Measurements from ENCODE around the gene METTL8.

Gene METTL8

DNA sequence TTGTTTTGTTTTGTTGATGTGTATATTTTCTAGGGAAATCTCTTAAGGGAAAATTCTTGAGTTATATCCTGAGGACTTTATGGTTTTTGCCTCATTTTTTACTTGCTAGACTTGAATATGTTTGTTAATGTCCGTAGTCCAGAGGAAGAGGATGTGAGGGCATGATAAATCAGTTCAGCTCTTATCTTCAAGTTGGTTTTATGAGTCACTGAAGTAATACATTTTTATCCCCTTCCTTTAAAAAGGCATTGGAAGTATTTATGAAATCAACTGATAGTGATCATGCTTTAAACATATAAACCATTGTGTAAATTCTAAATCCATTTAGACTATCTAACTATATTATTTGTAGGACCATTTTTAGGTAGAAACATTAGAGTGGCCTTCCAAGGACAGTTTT lies 44.6 kb upstream of the METTL8 start:
- no peak overlapping the region for H3K27ac ChIP-seq
- no peaks in the 10 kb centered on the region for H3K9me3 ChIP-seq
- H3K36me3 ChIP-seq: peaks cover 18% of the 10 kb centered on the region
- H3K27me3 ChIP-seq: no peaks in the 10 kb centered on the region
- peaks cover 15 to 19% of the 10 kb centered on the region in 2 experiments for H3K4me1 ChIP-seq (ENCODE audit: control insufficient read depth in 1 of 2, insufficient read depth in 1 of 2, low read depth in 1 of 2, low read length in 1 of 2)
- H3K4me3 ChIP-seq (ENCODE audit: low read depth in 1 of 2, low read length in 1 of 2): no peak overlapping the region
- TF ChIP-seq, protein P1, sequence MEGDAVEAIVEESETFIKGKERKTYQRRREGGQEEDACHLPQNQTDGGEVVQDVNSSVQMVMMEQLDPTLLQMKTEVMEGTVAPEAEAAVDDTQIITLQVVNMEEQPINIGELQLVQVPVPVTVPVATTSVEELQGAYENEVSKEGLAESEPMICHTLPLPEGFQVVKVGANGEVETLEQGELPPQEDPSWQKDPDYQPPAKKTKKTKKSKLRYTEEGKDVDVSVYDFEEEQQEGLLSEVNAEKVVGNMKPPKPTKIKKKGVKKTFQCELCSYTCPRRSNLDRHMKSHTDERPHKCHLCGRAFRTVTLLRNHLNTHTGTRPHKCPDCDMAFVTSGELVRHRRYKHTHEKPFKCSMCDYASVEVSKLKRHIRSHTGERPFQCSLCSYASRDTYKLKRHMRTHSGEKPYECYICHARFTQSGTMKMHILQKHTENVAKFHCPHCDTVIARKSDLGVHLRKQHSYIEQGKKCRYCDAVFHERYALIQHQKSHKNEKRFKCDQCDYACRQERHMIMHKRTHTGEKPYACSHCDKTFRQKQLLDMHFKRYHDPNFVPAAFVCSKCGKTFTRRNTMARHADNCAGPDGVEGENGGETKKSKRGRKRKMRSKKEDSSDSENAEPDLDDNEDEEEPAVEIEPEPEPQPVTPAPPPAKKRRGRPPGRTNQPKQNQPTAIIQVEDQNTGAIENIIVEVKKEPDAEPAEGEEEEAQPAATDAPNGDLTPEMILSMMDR (IDR thresholded peaks at IDR 0.05): no peak

DNA sequence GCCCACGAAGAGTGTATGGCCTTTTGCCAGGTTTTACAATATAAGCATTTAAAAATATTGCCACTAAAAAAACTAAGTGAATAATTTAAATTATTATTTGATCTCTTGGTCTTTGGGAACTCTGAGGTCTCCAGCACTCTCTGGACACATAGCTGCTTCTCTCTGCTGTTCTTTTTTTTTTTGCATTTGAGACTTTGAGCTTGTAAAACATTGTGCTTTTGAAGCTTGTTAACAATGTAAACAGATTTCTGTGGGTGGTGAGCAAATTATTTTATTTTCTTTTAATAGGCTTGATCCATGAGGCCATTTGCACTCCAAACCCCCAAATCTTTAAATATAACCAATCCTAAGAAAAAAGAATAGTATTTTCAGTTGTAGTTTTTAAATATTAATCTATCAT lies 42.2 kb upstream of the METTL8 start:
- Histone ChIP-seq H3K36me3 (peaks cover 18% of the 10 kb centered on the region), H3K9me3 (no peaks in the 10 kb centered on the region), H3K27me3 (no peaks in the 10 kb centered on the region), H3K27ac (no peak overlapping the region), H3K4me1 (ENCODE audit: control insufficient read depth in 1 of 2, insufficient read depth in 1 of 2, low read depth in 1 of 2, low read length in 1 of 2) (no peaks in the 10 kb centered on the region), H3K4me3 (ENCODE audit: low read depth in 1 of 2, low read length in 1 of 2) (no peak overlapping the region)
- TF ChIP-seq, protein P1 (IDR thresholded peaks at IDR 0.05): no peak

- no peaks in the 10 kb centered on the region for H3K27me3 ChIP-seq
- H3K27ac ChIP-seq: no peak overlapping the region
- no peaks in the 10 kb centered on the region for H3K9me3 ChIP-seq
Measured at GRCh38 chr2:171470129-171470528, 36.3 kb upstream of the METTL8 start.

DNA sequence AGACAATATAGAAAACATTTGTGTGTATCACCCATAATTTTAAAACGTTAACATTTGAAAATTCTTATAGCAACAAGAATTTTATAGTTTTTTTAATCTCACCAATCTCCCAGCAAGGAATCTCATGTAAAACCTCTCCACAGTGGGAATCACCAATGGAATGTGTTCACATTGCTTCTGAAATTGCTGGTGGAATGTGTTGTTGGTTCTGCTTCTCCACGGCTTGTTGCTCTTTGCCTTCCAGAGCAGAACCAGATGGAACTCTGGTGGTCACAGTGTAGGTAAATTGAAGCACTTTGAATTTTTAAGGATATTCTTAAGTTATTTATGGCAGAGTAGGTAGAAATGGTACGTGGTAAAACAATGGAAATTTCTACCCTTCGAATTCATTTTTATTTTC lies 35.4 kb upstream of the METTL8 start:
- TF ChIP-seq, protein P1 (IDR thresholded peaks at IDR 0.05): no peak
- no peaks in the 10 kb centered on the region for H3K4me1 ChIP-seq (ENCODE audit: control insufficient read depth in 1 of 2, insufficient read depth in 1 of 2, low read depth in 1 of 2, low read length in 1 of 2)
- H3K4me3 ChIP-seq (ENCODE audit: low read depth in 1 of 2, low read length in 1 of 2): no peak overlapping the region
- H3K36me3 ChIP-seq: peaks cover 15% of the 10 kb centered on the region
- no peak overlapping the region for H3K27ac ChIP-seq
- no peaks in the 10 kb centered on the region for H3K27me3 ChIP-seq
- no peaks in the 10 kb centered on the region for H3K9me3 ChIP-seq

More at GRCh38 chr2:171470129-171470528, 36.3 kb upstream of the METTL8 start:
- TF ChIP-seq, protein P1 (IDR thresholded peaks at IDR 0.05): no peak
- H3K36me3 ChIP-seq: peaks cover 20% of the 10 kb centered on the region
- no peak overlapping the region for H3K4me3 ChIP-seq (ENCODE audit: low read depth in 1 of 2, low read length in 1 of 2)
- H3K4me1 ChIP-seq (ENCODE audit: control insufficient read depth in 1 of 2, insufficient read depth in 1 of 2, low read depth in 1 of 2, low read length in 1 of 2): no peaks in the 10 kb centered on the region

GRCh38 chr2:171460537-171460936 lies 26.7 kb upstream of the METTL8 start:
- no peaks in the 10 kb centered on the region for H3K9me3 ChIP-seq
- no peaks in the 10 kb centered on the region for H3K27me3 ChIP-seq
- TF ChIP-seq, protein P1 (IDR thresholded peaks at IDR 0.05): no peak
- H3K27ac ChIP-seq: no peak overlapping the region
- H3K4me3 ChIP-seq (ENCODE audit: low read depth in 1 of 2, low read length in 1 of 2): no peak overlapping the region
- H3K36me3 ChIP-seq: peaks cover 4% of the 10 kb centered on the region
- H3K4me1 ChIP-seq (ENCODE audit: control insufficient read depth in 1 of 2, insufficient read depth in 1 of 2, low read depth in 1 of 2, low read length in 1 of 2): no peaks in the 10 kb centered on the region

DNA sequence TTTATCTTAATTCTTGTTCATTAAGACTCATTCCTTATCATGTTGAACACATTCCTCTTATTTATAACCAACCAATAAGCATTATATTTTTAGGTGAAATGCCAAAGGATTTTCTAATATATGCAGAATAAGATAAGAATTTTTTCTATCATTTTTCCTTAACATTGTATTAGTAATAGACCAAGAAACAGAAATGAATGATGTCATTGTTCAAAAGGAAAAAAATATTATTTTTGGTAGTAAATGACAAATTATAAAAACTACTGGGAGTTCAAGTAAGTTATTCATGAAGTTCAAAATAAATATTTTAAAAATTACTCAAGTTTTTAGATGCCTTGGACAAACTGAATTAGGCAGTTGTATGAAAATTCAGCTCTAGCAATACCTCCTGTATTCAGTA lies 25.7 kb upstream of the METTL8 start:
- Histone ChIP-seq H3K27me3 (no peaks in the 10 kb centered on the region), H3K36me3 (peaks cover 4% of the 10 kb centered on the region), H3K4me1 (ENCODE audit: control insufficient read depth in 1 of 2, insufficient read depth in 1 of 2, low read depth in 1 of 2, low read length in 1 of 2) (no peaks in the 10 kb centered on the region), H3K4me3 (ENCODE audit: low read depth in 1 of 2, low read length in 1 of 2) (no peak overlapping the region), H3K27ac (no peak overlapping the region), H3K9me3 (no peaks in the 10 kb centered on the region)
- TF ChIP-seq, protein P1 (IDR thresholded peaks at IDR 0.05): no peak

Measured in neutrophil (primary cell).